ENCODE measurements around the gene CHCHD6. TPM values are rescaled to one million over a fixed set of nuclear protein-coding genes. Genes with fewer than 3 reads are reported as not detected.
A peak's percentile ranks its signal among the peaks of the same experiment; 100 is the strongest.

Gene CHCHD6
- total RNA-seq, 4 donors from 2014 or later, result 30.3 to 46.5 (median 33.6) TPM

DNA sequence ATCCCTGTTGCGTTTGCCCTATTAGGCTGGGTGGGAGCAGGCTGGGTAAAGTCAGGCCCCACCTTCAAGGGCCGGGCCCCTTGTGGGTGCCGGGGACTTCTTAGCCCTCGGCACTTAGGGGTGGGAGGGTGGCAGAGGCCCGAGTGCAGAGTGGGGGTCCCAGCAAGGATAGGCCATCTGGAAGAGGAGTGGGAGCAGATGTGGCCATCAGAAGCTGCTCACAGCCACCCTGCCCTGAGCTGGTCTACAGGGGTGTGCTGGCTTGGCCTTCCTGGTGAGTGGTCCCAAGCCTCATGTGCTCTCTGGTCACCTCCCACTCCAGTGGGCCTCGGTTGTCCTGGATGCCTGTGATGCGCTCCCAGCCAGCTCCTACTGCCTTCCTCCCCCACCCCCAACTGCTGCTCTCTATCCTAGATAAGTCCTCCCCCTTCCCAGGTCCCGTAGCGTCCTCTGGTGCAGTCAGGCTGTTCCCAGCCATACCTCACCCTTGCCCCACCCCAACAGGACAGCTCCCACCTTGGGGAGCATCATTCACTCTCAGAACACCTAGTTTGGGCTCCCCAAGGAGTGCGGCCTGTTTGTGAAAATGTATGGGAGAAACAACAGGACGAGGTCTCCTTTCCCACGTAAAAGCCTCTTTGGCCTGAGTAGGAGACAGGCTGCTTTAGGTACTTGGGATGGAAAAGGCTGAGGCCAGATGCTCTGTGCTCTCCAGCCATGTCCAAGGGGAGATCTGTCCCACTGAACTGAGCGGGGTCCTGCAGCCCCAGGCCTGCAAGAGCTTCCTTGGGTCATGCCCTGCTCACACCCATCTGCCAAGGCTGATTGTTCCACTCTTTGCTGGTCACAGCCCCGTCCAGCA, 254.0 kb downstream of the CHCHD6 start:
- no peak overlapping the region for H3K27ac ChIP-seq
- 89 to 93% methylated on average over 13 to 14 of the region's 14 CpGs for WGBS, 2 donors
- no peak for TF ChIP-seq POLR2A (IDR thresholded peaks at IDR 0.05)
- no peak for TF ChIP-seq CTCF (IDR thresholded peaks at IDR 0.05)
- no peak for TF ChIP-seq EP300 (IDR thresholded peaks at IDR 0.05)
- DNase-seq (ENCODE audit: low spot score in 2 of 2), result no peak
- H3K4me3 ChIP-seq, result no peak overlapping the region
- H3K4me1 ChIP-seq, result peaks cover 0 to 24% (median 17%) of the 10 kb centered on the region in 4 donors
- H3K36me3 ChIP-seq, result peaks cover 0 to 35% (median 0%) of the 10 kb centered on the region in 3 donors
- H3K27me3 ChIP-seq, result no peaks in the 10 kb centered on the region
- H3K9me3 ChIP-seq, result no peaks in the 10 kb centered on the region

- H3K36me3 ChIP-seq, result peaks cover 0 to 30% (median 0%) of the 10 kb centered on the region in 3 donors
- TF ChIP-seq CTCF (IDR thresholded peaks at IDR 0.05) (no peak), EP300 (IDR thresholded peaks at IDR 0.05) (no peak), POLR2A (IDR thresholded peaks at IDR 0.05) (no peak)
- no peak overlapping the region for H3K4me3 ChIP-seq
- DNase-seq (ENCODE audit: low spot score in 2 of 2), result no peak
- H3K4me1 ChIP-seq, result peaks cover 0 to 24% (median 17%) of the 10 kb centered on the region in 4 donors
- 78 to 84% methylated on average over 8 to 10 of the region's 10 CpGs for whole genome bisulfite sequencing, 2 donors
- H3K27me3 ChIP-seq, result no peaks in the 10 kb centered on the region
- no peaks in the 10 kb centered on the region for H3K9me3 ChIP-seq
- H3K27ac ChIP-seq, result no peak overlapping the region
Observed at GRCh38 chr3:126958638-126959085, 254.6 kb downstream of the CHCHD6 start.

- Histone ChIP-seq H3K36me3 (peaks cover 0 to 30% (median 0%) of the 10 kb centered on the region in 3 donors), H3K9me3 (no peaks in the 10 kb centered on the region), H3K27me3 (no peaks in the 10 kb centered on the region), H3K4me1 (peaks cover 0 to 24% (median 17%) of the 10 kb centered on the region in 4 donors), H3K27ac (no peak overlapping the region), H3K4me3 (no peak overlapping the region)
- DNase-seq (ENCODE audit: low spot score in 2 of 2), result no peak
- WGBS, 2 donors, result 84 to 86% methylated on average over 10 of the region's 10 CpGs
- no peak for TF ChIP-seq CTCF (IDR thresholded peaks at IDR 0.05)
- no peak for TF ChIP-seq EP300 (IDR thresholded peaks at IDR 0.05)
- TF ChIP-seq POLR2A (IDR thresholded peaks at IDR 0.05), result no peak
Observed at GRCh38 chr3:126959136-126959920, 255.3 kb downstream of the CHCHD6 start.

- no peak overlapping the region for H3K4me3 ChIP-seq
- TF ChIP-seq EP300 (IDR thresholded peaks at IDR 0.05) (no peak), CTCF (IDR thresholded peaks at IDR 0.05) (peak in 1 of 5 experiments; percentile 6), POLR2A (IDR thresholded peaks at IDR 0.05) (no peak)
- H3K27me3 ChIP-seq, result no peaks in the 10 kb centered on the region
- peak overlapping the region in 1 of 4 donors; percentile 38 for H3K27ac ChIP-seq
- H3K36me3 ChIP-seq, result peaks cover 0 to 30% (median 0%) of the 10 kb centered on the region in 3 donors
- peaks cover 0 to 24% (median 17%) of the 10 kb centered on the region in 4 donors for H3K4me1 ChIP-seq
- 57 to 67% methylated on average over 16 to 17 of the region's 17 CpGs for WGBS, 2 donors
- no peaks in the 10 kb centered on the region for H3K9me3 ChIP-seq
- no peak for DNase-seq (ENCODE audit: low spot score in 2 of 2)
Observed at GRCh38 chr3:126959921-126960603, 256.0 kb downstream of the CHCHD6 start.
